Keratinocyte (primary cell): ENCODE measurements around the gene DTNB.

Source experiments
- EZH2 ChIP-seq: IDR thresholded peaks from one replicate; pipeline ENCODE4 v1.6.1; 2012; ENCODE audit warnings: inconsistent platforms, mild to moderate bottlenecking, low read length, moderate library complexity
- TF ChIP-seq, protein P1 (sequence below), 3 experiments: IDR thresholded peaks in 1 of 3; conservative IDR thresholded peaks in 1 of 3; optimal IDR thresholded peaks in 1 of 3; 2 replicates in 2 of 3; 3 replicates in 1 of 3; pipeline versions ENCODE3 to v1.5.1; 2011; ENCODE audit warnings: low read length in 3 of 3, mild to moderate bottlenecking in 3 of 3, moderate library complexity in 2 of 3, control low read depth in 1 of 3, inconsistent platforms in 1 of 3; ENCODE audit not compliant: insufficient read depth in 2 of 3; ENCODE audit errors: extremely low read depth in 1 of 3

DNA sequence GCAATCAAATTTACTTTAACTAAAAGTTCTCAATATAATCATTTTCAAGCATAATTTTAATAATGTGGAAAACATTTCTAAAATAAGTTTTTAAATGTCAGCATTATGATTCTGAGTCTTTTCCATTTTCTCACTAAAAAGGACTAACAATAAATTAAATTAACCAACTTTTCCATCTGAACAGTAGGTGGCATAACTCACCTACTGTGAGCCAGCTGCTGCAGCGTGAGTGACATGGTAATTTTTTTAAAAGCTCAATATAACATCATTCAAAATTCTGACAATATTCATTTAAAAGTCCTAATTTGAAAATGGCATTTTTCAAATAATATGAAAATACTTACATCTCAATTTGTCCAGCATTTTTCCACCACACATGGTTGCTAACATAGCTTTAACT, 66.5 kb downstream of the DTNB start:
- TF ChIP-seq, protein P1, sequence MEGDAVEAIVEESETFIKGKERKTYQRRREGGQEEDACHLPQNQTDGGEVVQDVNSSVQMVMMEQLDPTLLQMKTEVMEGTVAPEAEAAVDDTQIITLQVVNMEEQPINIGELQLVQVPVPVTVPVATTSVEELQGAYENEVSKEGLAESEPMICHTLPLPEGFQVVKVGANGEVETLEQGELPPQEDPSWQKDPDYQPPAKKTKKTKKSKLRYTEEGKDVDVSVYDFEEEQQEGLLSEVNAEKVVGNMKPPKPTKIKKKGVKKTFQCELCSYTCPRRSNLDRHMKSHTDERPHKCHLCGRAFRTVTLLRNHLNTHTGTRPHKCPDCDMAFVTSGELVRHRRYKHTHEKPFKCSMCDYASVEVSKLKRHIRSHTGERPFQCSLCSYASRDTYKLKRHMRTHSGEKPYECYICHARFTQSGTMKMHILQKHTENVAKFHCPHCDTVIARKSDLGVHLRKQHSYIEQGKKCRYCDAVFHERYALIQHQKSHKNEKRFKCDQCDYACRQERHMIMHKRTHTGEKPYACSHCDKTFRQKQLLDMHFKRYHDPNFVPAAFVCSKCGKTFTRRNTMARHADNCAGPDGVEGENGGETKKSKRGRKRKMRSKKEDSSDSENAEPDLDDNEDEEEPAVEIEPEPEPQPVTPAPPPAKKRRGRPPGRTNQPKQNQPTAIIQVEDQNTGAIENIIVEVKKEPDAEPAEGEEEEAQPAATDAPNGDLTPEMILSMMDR (optimal IDR thresholded peaks at IDR 0.05 in 1 of 3, IDR thresholded peaks at IDR 0.05 in 1 of 3, conservative IDR thresholded peaks at IDR 0.05 in 1 of 3; ENCODE audit: extremely low read depth in 1 of 3, insufficient read depth in 2 of 3, low read length in 3 of 3) = peak; percentile 42 to 58 (median 50)
- TF ChIP-seq EZH2 = no peak
